HG03280 (cell line): Measurements from ENCODE around the gene ZNF775.
A peak's percentile ranks its signal among the peaks of the same experiment; 100 is the strongest.

Experiments
- ATAC-seq: cut with Tn5 transposase; IDR thresholded peaks from one replicate; pipeline ENCODE4 v1.9.1; 2021; ENCODE audit warnings: mild to moderate bottlenecking, moderate library complexity; ENCODE audit not compliant: unreplicated experiment

ZNF775 gene

GRCh38 chr7:150378853-150379440 is at the start of gene ZNF775:
TSS of gene ZNF775 (plus strand) at chr7:150379330. CDS start at chr7:150388471, 9,141 bp downstream.
- ATAC-seq = peak; percentile 89

GRCh38 chr7:150329331-150330120 is 49.6 kb upstream of the ZNF775 start:
- ATAC-seq = no peak

- ATAC-seq = no peak
Observed at GRCh38 chr7:150330211-150330885, 48.8 kb upstream of the ZNF775 start.

- no peak for ATAC-seq
Observed at GRCh38 chr7:150332852-150333635, 46.1 kb upstream of the ZNF775 start.

GRCh38 chr7:150333659-150334058 is 45.5 kb upstream of the ZNF775 start:
- no peak for ATAC-seq

GRCh38 chr7:150334108-150334507 is 45.0 kb upstream of the ZNF775 start:
- ATAC-seq = no peak

GRCh38 chr7:150335108-150335773 is 43.9 kb upstream of the ZNF775 start:
- no peak for ATAC-seq

GRCh38 chr7:150335774-150336112 is 43.4 kb upstream of the ZNF775 start:
- ATAC-seq = no peak

GRCh38 chr7:150336746-150337145 is 42.4 kb upstream of the ZNF775 start:
- no peak for ATAC-seq

GRCh38 chr7:150337179-150337578 is 42.0 kb upstream of the ZNF775 start:
- ATAC-seq = no peak

- no peak for ATAC-seq
Observed at GRCh38 chr7:150337659-150338081, 41.5 kb upstream of the ZNF775 start.

GRCh38 chr7:150338166-150338829 is 40.8 kb upstream of the ZNF775 start:
- ATAC-seq = no peak

- no peak for ATAC-seq
Observed at GRCh38 chr7:150339409-150339809, 39.7 kb upstream of the ZNF775 start.

GRCh38 chr7:150340024-150340749 is 38.9 kb upstream of the ZNF775 start:
- ATAC-seq = no peak

GRCh38 chr7:150340875-150341262 is 38.3 kb upstream of the ZNF775 start:
- no peak for ATAC-seq

GRCh38 chr7:150341263-150342120 is 37.6 kb upstream of the ZNF775 start, which contains the start of gene RARRES2:
TSS of gene RARRES2 (minus strand) at chr7:150341629. CDS start at chr7:150340609, 1,020 bp downstream.
- no peak for ATAC-seq

GRCh38 chr7:150342121-150342408 is 37.1 kb upstream of the ZNF775 start:
- no peak for ATAC-seq

- ATAC-seq = no peak
Observed at GRCh38 chr7:150343225-150343624, 35.9 kb upstream of the ZNF775 start.

- ATAC-seq = no peak
Observed at GRCh38 chr7:150344299-150344698, 34.8 kb upstream of the ZNF775 start.
